ENCODE data around the gene F5.

Gene F5

DNA sequence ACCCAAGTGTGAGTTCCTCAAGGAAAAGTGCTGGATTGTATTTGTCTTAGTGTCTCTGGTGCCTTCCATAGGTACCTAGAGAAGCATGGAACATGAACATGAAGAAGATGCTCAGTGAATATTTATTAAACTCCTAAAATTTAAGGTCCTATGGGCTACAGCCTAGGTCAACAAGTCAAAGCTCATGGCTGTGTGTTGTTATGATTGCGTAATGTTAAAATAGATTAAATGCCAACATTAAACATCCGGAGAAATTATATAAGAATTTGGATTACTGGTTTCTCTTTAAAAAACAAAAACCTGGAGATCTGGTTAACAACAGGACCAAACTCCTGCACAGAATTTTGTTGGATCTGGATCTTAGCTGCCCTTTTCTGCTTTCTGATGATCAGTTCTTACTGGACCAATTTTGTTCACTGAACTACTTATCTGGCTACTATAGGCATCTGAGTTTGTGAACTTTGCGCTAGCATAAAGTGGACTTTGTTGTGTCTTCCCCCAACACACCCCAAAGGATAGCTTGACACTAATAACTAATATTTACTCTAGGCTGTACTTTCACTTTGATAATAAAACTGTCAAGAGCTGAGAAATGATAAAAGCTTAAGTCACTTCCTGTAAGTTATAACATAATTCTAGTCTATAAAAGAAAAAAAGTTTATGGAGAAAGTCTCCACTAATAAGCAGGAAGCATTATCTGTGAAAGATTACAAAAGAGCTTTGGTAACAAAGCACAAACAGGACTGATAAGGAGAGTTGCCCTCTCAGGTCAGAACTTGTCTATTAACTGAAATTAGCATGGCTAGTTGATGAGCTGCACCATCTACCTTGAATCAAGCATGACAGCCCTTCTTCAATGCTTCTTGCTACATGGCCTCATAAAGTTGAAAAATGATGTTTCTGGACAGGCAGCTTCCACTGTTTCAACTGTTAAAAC lies 20.7 kb downstream of the F5 start:
- H3K27ac ChIP-seq: no peak overlapping the region
- TF ChIP-seq, protein P1, sequence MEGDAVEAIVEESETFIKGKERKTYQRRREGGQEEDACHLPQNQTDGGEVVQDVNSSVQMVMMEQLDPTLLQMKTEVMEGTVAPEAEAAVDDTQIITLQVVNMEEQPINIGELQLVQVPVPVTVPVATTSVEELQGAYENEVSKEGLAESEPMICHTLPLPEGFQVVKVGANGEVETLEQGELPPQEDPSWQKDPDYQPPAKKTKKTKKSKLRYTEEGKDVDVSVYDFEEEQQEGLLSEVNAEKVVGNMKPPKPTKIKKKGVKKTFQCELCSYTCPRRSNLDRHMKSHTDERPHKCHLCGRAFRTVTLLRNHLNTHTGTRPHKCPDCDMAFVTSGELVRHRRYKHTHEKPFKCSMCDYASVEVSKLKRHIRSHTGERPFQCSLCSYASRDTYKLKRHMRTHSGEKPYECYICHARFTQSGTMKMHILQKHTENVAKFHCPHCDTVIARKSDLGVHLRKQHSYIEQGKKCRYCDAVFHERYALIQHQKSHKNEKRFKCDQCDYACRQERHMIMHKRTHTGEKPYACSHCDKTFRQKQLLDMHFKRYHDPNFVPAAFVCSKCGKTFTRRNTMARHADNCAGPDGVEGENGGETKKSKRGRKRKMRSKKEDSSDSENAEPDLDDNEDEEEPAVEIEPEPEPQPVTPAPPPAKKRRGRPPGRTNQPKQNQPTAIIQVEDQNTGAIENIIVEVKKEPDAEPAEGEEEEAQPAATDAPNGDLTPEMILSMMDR (conservative IDR thresholded peaks at IDR 0.05; ENCODE audit: low read depth, low read length): no peak
- no peaks in the 10 kb centered on the region for H3K36me3 ChIP-seq (ENCODE audit: insufficient read depth)
- H3K79me2 ChIP-seq (ENCODE audit: insufficient read depth, low read depth): no peaks in the 10 kb centered on the region
- H2AFZ ChIP-seq (ENCODE audit: low read depth): no peak overlapping the region
- H3K4me2 ChIP-seq: no peak overlapping the region
- H3K4me3 ChIP-seq (IDR thresholded peaks at IDR 0.05; ENCODE audit: insufficient read depth, low read depth, low read length): no peak overlapping the region
- H4K20me1 ChIP-seq (ENCODE audit: insufficient read depth): no peaks in the 10 kb centered on the region
- H3K9ac ChIP-seq: no peak overlapping the region
- no peaks in the 10 kb centered on the region for H3K27me3 ChIP-seq (ENCODE audit: insufficient read depth, low read depth)
- no peaks in the 10 kb centered on the region for H3K4me1 ChIP-seq (ENCODE audit: low read depth, poor library complexity, severe bottlenecking)

DNA sequence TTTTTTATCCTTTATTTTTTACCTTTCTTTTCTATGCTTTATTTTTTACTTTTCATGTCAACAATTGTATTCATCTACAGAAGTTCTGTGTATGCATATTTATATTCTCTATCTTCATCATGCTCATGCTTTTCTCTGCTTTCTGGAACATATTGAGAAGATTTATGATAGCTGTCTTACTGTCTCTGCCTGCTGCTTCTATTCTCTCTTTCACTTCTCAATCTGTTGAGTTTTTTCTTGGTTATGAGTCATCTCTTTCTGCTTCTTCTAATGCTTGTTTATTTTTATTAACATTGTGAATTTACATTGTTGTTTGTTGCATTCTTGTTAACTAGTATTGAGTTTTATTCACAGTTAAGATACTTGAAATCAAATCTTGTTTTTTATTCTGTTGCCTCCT lies 22.6 kb downstream of the F5 start:
- H3K27ac ChIP-seq: no peak overlapping the region
- H3K4me1 ChIP-seq (ENCODE audit: low read depth, poor library complexity, severe bottlenecking): no peaks in the 10 kb centered on the region
- H3K4me2 ChIP-seq: no peak overlapping the region
- no peak overlapping the region for H3K4me3 ChIP-seq (IDR thresholded peaks at IDR 0.05; ENCODE audit: insufficient read depth, low read depth, low read length)
- H3K36me3 ChIP-seq (ENCODE audit: insufficient read depth): no peaks in the 10 kb centered on the region
- no peak overlapping the region for H3K9ac ChIP-seq
- no peak overlapping the region for H2AFZ ChIP-seq (ENCODE audit: low read depth)
- no peaks in the 10 kb centered on the region for H3K79me2 ChIP-seq (ENCODE audit: insufficient read depth, low read depth)
- TF ChIP-seq, protein P1 (conservative IDR thresholded peaks at IDR 0.05; ENCODE audit: low read depth, low read length): no peak
- H3K27me3 ChIP-seq (ENCODE audit: insufficient read depth, low read depth): no peaks in the 10 kb centered on the region
- no peaks in the 10 kb centered on the region for H4K20me1 ChIP-seq (ENCODE audit: insufficient read depth)

DNA sequence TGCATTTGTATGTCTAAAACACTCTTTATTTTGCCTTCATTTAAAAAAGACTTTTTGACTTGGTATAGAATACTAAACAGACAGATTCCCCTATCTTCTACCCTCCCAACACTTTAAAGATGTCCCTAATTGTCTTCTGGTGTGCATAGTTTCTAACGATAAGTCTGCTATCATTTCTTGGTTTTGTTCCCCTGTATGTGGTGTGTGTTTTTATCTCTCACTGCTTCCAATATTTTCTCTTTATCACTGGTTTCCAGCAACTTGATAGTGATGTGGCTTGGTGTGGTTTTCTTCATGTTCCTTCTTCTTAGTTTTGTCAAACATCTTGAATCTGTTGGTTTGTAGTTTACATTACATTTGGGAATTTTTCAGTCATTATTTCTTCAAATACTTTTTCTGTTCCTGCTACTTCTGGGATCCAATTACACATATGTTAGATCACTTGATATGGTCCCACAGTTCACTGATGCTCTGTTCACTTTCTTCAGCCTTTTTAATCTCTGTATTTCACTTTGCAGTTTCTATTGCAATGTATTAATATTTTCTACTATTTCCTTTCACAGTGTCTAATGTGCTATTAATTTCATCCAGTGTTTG lies 23.2 kb downstream of the F5 start:
- Histone ChIP-seq H2AFZ (ENCODE audit: low read depth) (no peak overlapping the region), H3K79me2 (ENCODE audit: insufficient read depth, low read depth) (no peaks in the 10 kb centered on the region), H3K27ac (no peak overlapping the region), H3K4me3 (IDR thresholded peaks at IDR 0.05; ENCODE audit: insufficient read depth, low read depth, low read length) (no peak overlapping the region), H3K4me1 (ENCODE audit: low read depth, poor library complexity, severe bottlenecking) (no peaks in the 10 kb centered on the region), H3K9ac (no peak overlapping the region), H3K4me2 (no peak overlapping the region), H3K36me3 (ENCODE audit: insufficient read depth) (no peaks in the 10 kb centered on the region), H4K20me1 (ENCODE audit: insufficient read depth) (no peaks in the 10 kb centered on the region), H3K27me3 (ENCODE audit: insufficient read depth, low read depth) (no peaks in the 10 kb centered on the region)
- TF ChIP-seq, protein P1 (conservative IDR thresholded peaks at IDR 0.05; ENCODE audit: low read depth, low read length): no peak

DNA sequence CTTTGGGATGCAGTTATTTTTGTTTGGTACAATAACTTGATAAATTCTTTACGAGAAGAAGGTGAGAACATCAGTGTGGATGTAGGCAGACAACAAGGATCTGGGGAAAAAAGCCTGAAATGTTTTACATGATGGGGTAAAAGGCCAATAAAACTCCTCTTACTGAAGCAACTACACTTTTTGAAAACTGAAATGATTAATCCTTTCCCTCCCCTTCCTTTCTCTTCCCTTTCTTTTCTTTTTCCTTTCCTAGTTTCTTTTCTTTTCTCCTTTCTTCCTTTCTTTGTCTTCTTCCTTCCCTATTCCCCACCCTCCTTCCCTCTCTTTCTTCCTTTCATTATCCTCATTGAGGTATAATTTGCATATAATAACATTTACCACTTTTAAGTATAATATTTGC lies 24.6 kb downstream of the F5 start:
- Histone ChIP-seq H2AFZ (ENCODE audit: low read depth) (no peak overlapping the region), H3K27me3 (ENCODE audit: insufficient read depth, low read depth) (no peaks in the 10 kb centered on the region), H3K27ac (no peak overlapping the region), H3K4me2 (no peak overlapping the region), H3K79me2 (ENCODE audit: insufficient read depth, low read depth) (no peaks in the 10 kb centered on the region), H4K20me1 (ENCODE audit: insufficient read depth) (no peaks in the 10 kb centered on the region), H3K9ac (no peak overlapping the region), H3K36me3 (ENCODE audit: insufficient read depth) (no peaks in the 10 kb centered on the region), H3K4me1 (ENCODE audit: low read depth, poor library complexity, severe bottlenecking) (no peaks in the 10 kb centered on the region), H3K4me3 (IDR thresholded peaks at IDR 0.05; ENCODE audit: insufficient read depth, low read depth, low read length) (no peak overlapping the region)
- TF ChIP-seq, protein P1 (conservative IDR thresholded peaks at IDR 0.05; ENCODE audit: low read depth, low read length): no peak
